H9 (cell line): Measurements from ENCODE around the gene TSPAN2. TPM values are rescaled to one million over a fixed set of nuclear protein-coding genes. Genes with fewer than 3 reads are reported as not detected.

Experiments
- DNase-seq: peaks from one replicate; pipeline ENCODE4 v3.0.0-alpha.2; 2017
- H2AFZ ChIP-seq: one replicate; pipeline ENCODE4 v1.6.1; 2013; ENCODE audit warnings: mild to moderate bottlenecking, low read length, control low read depth, moderate library complexity
- H2AK5ac ChIP-seq: 2 replicates; pipeline ENCODE4 v1.6.1; 2013; ENCODE audit warnings: low read length, control low read depth, mixed read lengths; ENCODE audit not compliant: insufficient read length
- H2BK120ac ChIP-seq: one replicate; pipeline ENCODE4 v1.6.1; 2013; ENCODE audit warnings: low read depth, mild to moderate bottlenecking, low read length, control low read depth, inconsistent platforms; ENCODE audit not compliant: poor library complexity, severe bottlenecking
- H2BK12ac ChIP-seq: 2 replicates; pipeline ENCODE4 v1.6.1; 2013; ENCODE audit warnings: low read length, control low read depth, mixed read lengths, low read depth; ENCODE audit not compliant: insufficient read length
- H2BK15ac ChIP-seq: 2 replicates; pipeline ENCODE4 v1.6.1; 2013; ENCODE audit warnings: low read depth, low read length, control low read depth
- H2BK20ac ChIP-seq: one replicate; pipeline ENCODE4 v1.6.1; 2013; ENCODE audit warnings: low read depth, mild to moderate bottlenecking, low read length, control low read depth, inconsistent platforms; ENCODE audit not compliant: poor library complexity, severe bottlenecking
- H2BK5ac ChIP-seq: 2 replicates; pipeline ENCODE4 v1.6.1; 2013; ENCODE audit warnings: low read length, control low read depth, mixed read lengths; ENCODE audit not compliant: insufficient read length
- H3K14ac ChIP-seq: 2 replicates; pipeline ENCODE4 v1.6.1; 2013; ENCODE audit warnings: low read length, control low read depth; ENCODE audit not compliant: insufficient read depth
- H3K18ac ChIP-seq: 2 replicates; pipeline ENCODE4 v1.6.1; 2013; ENCODE audit warnings: low read depth, mild to moderate bottlenecking, mixed read lengths, low read length, control low read depth; ENCODE audit not compliant: insufficient read length
- H3K23ac ChIP-seq: 2 replicates; pipeline ENCODE4 v1.6.1; 2013; ENCODE audit warnings: low read length, control low read depth, mixed read lengths, low read depth; ENCODE audit not compliant: insufficient read length
- H3K23me2 ChIP-seq: 2 replicates; pipeline ENCODE4 v1.6.1; 2013; ENCODE audit warnings: low read depth, mild to moderate bottlenecking, mixed read lengths, low read length, control low read depth; ENCODE audit not compliant: insufficient read length, poor library complexity, severe bottlenecking
- H3K27ac ChIP-seq: 2 replicates; pipeline ENCODE4 v1.5.1; 2013; ENCODE audit warnings: low read length, control low read depth, mixed read lengths, low read depth; ENCODE audit not compliant: insufficient read length
- H3K27me3 ChIP-seq: 2 replicates; pipeline ENCODE4 v1.6.1; 2013; ENCODE audit warnings: low read length, control low read depth, inconsistent platforms; ENCODE audit not compliant: insufficient read depth
- H3K4ac ChIP-seq: 2 replicates; pipeline ENCODE4 v1.6.1; 2013; ENCODE audit warnings: low read depth, mild to moderate bottlenecking, control low read depth, inconsistent platforms, low read length, moderate library complexity
- H3K4me1 ChIP-seq: 2 replicates; pipeline ENCODE4 v1.6.1; 2013; ENCODE audit warnings: low read length, control low read depth, inconsistent platforms; ENCODE audit not compliant: insufficient read depth
- H3K4me2 ChIP-seq: 2 replicates; pipeline ENCODE4 v1.6.1; 2013; ENCODE audit warnings: low read length, control low read depth, mixed read lengths; ENCODE audit not compliant: insufficient read length, insufficient read depth
- H3K56ac ChIP-seq: 2 replicates; pipeline ENCODE4 v1.6.1; 2013; ENCODE audit warnings: low read depth, mild to moderate bottlenecking, mixed read lengths, low read length, control low read depth; ENCODE audit not compliant: insufficient read length
- H3K79me1 ChIP-seq: 2 replicates; pipeline ENCODE4 v1.6.1; 2013; ENCODE audit warnings: low read depth, mild to moderate bottlenecking, moderate library complexity, low read length, control low read depth, inconsistent platforms; ENCODE audit not compliant: insufficient read depth, poor library complexity, severe bottlenecking
- H3K79me2 ChIP-seq: 2 replicates; pipeline ENCODE4 v1.6.1; 2013; ENCODE audit warnings: low read length, control low read depth, inconsistent platforms; ENCODE audit not compliant: insufficient read depth
- H3K9ac ChIP-seq: 2 replicates; pipeline ENCODE4 v1.6.1; 2013; ENCODE audit warnings: low read length, control low read depth, mixed read lengths; ENCODE audit not compliant: insufficient read length; ENCODE audit errors: extremely low read depth
- H3K9me3 ChIP-seq: one replicate; pipeline ENCODE4 v1.6.1; 2013; ENCODE audit warnings: low read depth, low read length, inconsistent platforms; ENCODE audit not compliant: control insufficient read depth
- H3T11ph ChIP-seq: one replicate; pipeline ENCODE4 v1.6.1; 2013; ENCODE audit warnings: mild to moderate bottlenecking, low read length, control low read depth, inconsistent platforms
- H4K20me1 ChIP-seq: one replicate; pipeline ENCODE4 v1.6.1; 2013; ENCODE audit not compliant: control insufficient read depth, insufficient read length, insufficient read depth
- H4K5ac ChIP-seq: 2 replicates; pipeline ENCODE4 v1.6.1; 2013; ENCODE audit warnings: low read depth, mild to moderate bottlenecking, mixed read lengths, low read length, control low read depth; ENCODE audit not compliant: insufficient read length
- H4K8ac ChIP-seq: replicated peaks from 2 replicates; pipeline ENCODE4 v1.6.1; 2013; ENCODE audit warnings: low read length, control low read depth, mixed read lengths, low read depth; ENCODE audit not compliant: insufficient read length
- H4K91ac ChIP-seq: 2 replicates; pipeline ENCODE4 v1.6.1; 2013; ENCODE audit warnings: low read depth, mild to moderate bottlenecking, moderate library complexity, mixed read lengths, low read length, control low read depth; ENCODE audit not compliant: insufficient read length
- H3K27ac Mint-ChIP-seq, 3 experiments: 2 replicates in 2 of 3; 3 replicates in 1 of 3; pipeline ENCODE4 v1.8.0; 2020 to 2021; ENCODE audit warnings: mixed read lengths in 3 of 3, mild to moderate bottlenecking in 1 of 3, moderate library complexity in 1 of 3
- H3K27me3 Mint-ChIP-seq: 2 replicates; pipeline ENCODE4 v1.8.0; 2021; ENCODE audit warnings: low read depth, mild to moderate bottlenecking, moderate library complexity, mixed read lengths
- H3K36me3 Mint-ChIP-seq, 3 experiments: 2 replicates in 2 of 3; 3 replicates in 1 of 3; pipeline ENCODE4 v1.8.0; 2020 to 2021; ENCODE audit warnings: low read depth in 3 of 3, mixed read lengths in 3 of 3; ENCODE audit not compliant: insufficient read depth in 1 of 3
- H3K4me1 Mint-ChIP-seq, 2 experiments: 2 replicates each; pipeline ENCODE4 v1.8.0; 2020; ENCODE audit warnings: mixed read lengths in 2 of 2
- H3K4me3 Mint-ChIP-seq, 2 experiments: 2 replicates in 1 of 2; 3 replicates in 1 of 2; pipeline ENCODE4 v1.8.0; 2020 to 2021; ENCODE audit warnings: mild to moderate bottlenecking in 2 of 2, mixed read lengths in 2 of 2, moderate library complexity in 1 of 2
- H3K9me3 Mint-ChIP-seq, 2 experiments: 2 replicates in 1 of 2; 3 replicates in 1 of 2; pipeline ENCODE4 v1.8.0; 2020; ENCODE audit warnings: mild to moderate bottlenecking in 2 of 2, mixed read lengths in 2 of 2, moderate library complexity in 1 of 2
- WGBS: extraction: QIAGEN DNeasy Blood & Tissue Kit; methylation state at CpG from one replicate; pipeline ENCODE4 v1.1.7; 2013; ENCODE audit warnings: missing lambda C conversion rate, low lambda C conversion rate, mixed read lengths; ENCODE audit not compliant: insufficient read length; ENCODE audit errors: extremely low coverage; 5-methylcytosine and 5-hydroxymethylcytosine counted together
- total RNA-seq: library from RNA; stranded (reverse); gene quantifications from 2 replicates; pipeline ENCODE4 v1.2.1, GENCODE V29; 2021
- TF ChIP-seq, protein P1 (sequence below): fragments of 200-600 bp; sonication (generic); conservative IDR thresholded peaks from 3 replicates; pipeline ENCODE4 v1.8.0; 2021; ENCODE audit warnings: antibody characterized with exemption, mild to moderate bottlenecking

Gene TSPAN2
- total RNA-seq, 1 experiment from 2014 or later: 10.8 TPM

DNA sequence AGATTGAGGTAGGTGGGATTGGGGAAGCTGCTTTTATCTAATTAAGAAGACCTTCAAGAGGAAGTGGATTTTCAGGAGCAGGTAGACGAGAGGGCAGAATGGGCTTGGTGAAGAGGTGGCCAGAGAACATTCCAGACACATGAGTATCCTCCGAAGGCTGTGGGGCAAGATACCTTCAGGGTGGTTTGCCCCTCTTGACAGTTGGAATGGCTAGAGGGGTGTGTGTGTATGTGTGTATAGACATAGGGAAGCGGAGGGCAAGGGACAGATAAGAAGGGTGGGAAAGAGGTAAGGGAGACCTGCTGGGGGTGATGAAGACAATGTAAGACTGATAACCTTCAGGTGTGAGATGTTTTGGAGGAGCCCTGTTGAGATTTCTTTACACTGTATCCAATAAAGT is 46.8 kb upstream of the TSPAN2 start:
- Histone ChIP-seq H2BK15ac (no peak overlapping the region), H3K27me3 (no peaks in the 10 kb centered on the region), H3K79me2 (no peaks in the 10 kb centered on the region), H3K4me1 (no peaks in the 10 kb centered on the region), H2AK5ac (no peak overlapping the region), H2BK120ac (no peak overlapping the region), H4K20me1 (no peaks in the 10 kb centered on the region), H3K79me1 (no peaks in the 10 kb centered on the region), H3K4ac (no peak overlapping the region), H3K9me3 (no peaks in the 10 kb centered on the region), H2BK20ac (no peak overlapping the region), H2AFZ (no peak overlapping the region), H4K8ac (no peak overlapping the region), H3K56ac (no peak overlapping the region), H4K91ac (no peak overlapping the region), H4K5ac (no peak overlapping the region), H2BK5ac (no peak overlapping the region), H3K9ac (no peak overlapping the region), H3K4me2 (no peak overlapping the region), H3K23me2 (no peaks in the 10 kb centered on the region), H3K18ac (no peak overlapping the region), H3K27ac (no peak overlapping the region), H3T11ph (no peak overlapping the region), H3K23ac (no peak overlapping the region), H2BK12ac (no peak overlapping the region), H3K14ac (no peak overlapping the region)
- no peaks in the 10 kb centered on the region for H3K36me3 Mint-ChIP-seq
- no peak overlapping the region for H3K4me3 Mint-ChIP-seq
- TF ChIP-seq, protein P1, sequence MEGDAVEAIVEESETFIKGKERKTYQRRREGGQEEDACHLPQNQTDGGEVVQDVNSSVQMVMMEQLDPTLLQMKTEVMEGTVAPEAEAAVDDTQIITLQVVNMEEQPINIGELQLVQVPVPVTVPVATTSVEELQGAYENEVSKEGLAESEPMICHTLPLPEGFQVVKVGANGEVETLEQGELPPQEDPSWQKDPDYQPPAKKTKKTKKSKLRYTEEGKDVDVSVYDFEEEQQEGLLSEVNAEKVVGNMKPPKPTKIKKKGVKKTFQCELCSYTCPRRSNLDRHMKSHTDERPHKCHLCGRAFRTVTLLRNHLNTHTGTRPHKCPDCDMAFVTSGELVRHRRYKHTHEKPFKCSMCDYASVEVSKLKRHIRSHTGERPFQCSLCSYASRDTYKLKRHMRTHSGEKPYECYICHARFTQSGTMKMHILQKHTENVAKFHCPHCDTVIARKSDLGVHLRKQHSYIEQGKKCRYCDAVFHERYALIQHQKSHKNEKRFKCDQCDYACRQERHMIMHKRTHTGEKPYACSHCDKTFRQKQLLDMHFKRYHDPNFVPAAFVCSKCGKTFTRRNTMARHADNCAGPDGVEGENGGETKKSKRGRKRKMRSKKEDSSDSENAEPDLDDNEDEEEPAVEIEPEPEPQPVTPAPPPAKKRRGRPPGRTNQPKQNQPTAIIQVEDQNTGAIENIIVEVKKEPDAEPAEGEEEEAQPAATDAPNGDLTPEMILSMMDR: no peak
- no peak for DNase-seq
- peaks cover 4 to 6% of the 10 kb centered on the region in 2 experiments; a peak in 3 of 4 replicates for H3K4me1 Mint-ChIP-seq
- WGBS: no CpG with 5 or more reads among the region's 3 CpGs
- no peak overlapping the region for H3K27ac Mint-ChIP-seq
- no peaks in the 10 kb centered on the region for H3K9me3 Mint-ChIP-seq
- H3K27me3 Mint-ChIP-seq: peaks cover 8% of the 10 kb centered on the region
